GM21526 (cell line): ENCODE data around the gene GALNT16.

Source experiments
- ATAC-seq: cut with Tn5 transposase; IDR thresholded peaks from one replicate; pipeline ENCODE4 v1.9.1; 2021; ENCODE audit warnings: moderate library complexity; ENCODE audit not compliant: unreplicated experiment, low FRiP score

The GALNT16 gene

DNA sequence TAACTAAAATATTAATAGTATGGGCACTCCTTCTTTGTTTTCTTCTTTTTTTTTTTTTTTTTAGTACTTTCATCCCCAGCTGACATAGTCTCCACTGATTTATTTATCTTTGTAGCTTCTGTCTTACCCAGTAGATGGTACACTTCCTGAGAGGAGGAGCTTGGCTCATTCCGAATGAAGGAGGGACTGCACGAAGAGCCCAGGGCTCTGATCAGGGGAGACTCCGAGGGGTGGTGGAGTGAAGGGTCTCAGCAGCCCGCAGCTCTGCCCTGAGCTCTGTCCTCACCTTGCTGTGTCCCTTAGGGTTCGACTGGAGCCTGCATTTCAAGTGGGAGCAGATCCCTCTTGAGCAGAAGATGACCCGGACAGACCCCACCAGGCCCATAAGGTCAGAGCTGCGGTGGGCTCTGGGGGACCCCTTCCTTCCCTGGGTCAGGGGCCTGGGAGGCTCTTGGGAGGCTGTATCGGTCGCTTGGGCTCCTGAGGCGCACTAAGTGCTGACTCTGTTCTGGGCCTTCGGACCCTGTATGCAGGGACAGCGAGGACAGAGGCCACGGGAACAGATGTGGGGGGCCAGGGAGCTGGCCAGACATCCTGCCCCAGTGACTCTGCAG lies 72.9 kb downstream of the GALNT16 start:
- no peak for ATAC-seq

GRCh38 chr14:69333791-69334337 lies 73.9 kb downstream of the GALNT16 start:
- no peak for ATAC-seq

DNA sequence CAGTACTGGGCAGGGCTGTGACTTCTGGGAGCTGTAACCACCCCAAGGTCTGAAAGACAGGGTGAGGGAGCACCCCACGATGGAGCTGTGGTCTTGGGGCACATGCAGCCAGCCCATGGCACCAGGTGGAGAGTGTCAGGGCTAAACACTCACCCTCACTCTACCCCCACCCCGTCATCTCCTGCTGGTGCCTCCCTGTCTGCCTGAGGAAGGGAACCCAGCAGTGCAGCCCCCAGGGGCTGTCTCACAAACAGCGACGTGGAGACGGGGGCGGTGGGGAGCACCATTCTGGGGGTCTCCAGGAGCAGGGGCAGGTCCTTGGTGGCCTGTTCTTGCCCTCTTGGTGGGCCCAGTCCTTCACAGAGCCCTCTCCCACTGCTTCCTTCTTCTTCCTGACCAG lies 74.6 kb downstream of the GALNT16 start:
- no peak for ATAC-seq

- no peak for ATAC-seq
These were observed 75.4 kb downstream of the GALNT16 start for GRCh38 chr14:69335371-69335771.

DNA sequence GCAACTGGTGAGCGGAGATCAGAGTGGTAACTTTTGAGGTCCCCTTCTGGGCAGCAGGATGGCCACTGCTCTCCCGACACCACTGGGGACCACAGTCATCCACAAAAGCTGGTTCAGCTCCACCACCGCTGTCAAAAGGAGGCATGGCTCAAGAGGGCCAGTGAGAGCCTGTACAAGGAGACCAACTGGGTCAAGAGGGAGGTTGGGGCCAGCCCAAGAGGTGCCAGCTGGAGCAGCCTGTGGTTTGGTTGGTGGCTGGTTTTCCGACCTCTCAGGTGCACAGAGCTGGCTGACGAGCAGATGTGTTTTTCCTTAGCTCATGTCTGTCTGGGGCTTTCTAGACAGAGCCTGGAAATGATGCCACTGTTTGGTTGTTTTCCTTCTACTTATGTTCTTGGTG lies 78.0 kb downstream of the GALNT16 start:
- ATAC-seq: no peak

GRCh38 chr14:69339426-69339825 lies 79.5 kb downstream of the GALNT16 start:
- ATAC-seq: no peak

DNA sequence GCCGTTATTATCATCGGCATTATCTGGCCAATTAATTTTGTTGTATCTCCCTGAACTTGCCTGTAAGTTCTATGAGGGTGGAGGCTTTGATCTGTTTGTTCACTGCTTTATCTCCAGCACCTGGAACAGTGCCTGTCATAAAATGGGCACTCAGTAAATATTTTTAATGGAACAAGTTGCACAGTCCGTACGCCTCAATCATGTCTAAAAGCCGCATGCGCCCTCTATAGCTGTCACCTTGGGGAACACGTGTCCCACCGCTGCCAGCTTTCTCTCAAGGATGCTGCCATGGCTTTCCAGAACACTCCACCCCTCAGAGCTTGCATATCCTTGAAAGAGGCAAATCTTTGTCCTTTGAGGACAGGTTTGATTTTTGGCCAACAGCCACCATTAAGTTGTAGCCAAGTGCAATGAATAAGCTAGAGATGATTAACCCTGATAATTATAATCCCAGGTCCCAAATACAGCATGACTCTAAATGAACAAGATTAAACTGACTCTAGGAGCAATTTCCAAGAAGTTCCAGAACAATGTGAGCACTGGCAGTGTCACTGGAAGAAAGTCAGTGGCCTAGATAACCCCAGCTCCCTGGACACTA lies 83.1 kb downstream of the GALNT16 start:
- ATAC-seq: no peak

- no peak for ATAC-seq
These were observed 84.2 kb downstream of the GALNT16 start for GRCh38 chr14:69344171-69344570.

DNA sequence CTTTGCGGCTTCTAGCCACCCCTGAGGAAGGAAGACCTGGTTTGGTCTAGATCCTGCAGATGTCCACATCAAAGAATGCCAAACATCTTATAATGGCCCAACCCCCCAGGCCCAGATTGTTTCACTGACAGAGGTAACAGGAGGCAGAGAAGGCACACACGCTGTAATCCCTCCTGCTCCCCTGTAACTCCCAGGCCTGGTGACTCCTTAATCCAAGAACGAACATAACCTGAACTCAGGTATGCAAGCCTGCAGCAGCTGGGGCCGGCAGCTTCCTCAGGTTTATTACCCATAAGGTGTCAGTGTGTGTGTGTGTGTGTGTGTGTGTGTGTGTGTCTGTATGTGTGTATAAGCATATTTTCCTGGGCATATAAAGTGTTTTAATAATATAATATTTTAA lies 85.4 kb downstream of the GALNT16 start:
- ATAC-seq: no peak

DNA sequence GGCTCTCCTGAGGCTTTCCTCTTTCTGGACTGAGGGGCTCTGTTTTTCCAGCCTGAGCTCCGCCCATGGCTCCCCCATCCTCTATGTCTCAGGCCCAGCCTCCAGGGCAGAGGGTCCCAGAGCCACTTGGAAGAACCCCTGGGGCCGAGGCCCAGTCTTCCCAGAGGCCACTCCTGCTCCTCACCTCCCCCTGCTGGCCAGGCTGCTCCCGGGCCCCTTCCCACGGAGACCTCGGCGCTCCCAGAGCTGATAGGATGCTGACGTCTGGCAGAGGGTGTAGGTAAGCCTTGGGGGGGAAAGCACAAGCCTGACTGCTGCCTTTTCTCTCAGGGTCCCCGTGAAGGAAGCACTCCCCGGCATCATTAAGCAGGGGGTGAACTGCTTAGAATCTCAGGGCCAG lies 86.8 kb downstream of the GALNT16 start:
- ATAC-seq: no peak

GRCh38 chr14:69349091-69349777 lies 89.3 kb downstream of the GALNT16 start:
- no peak for ATAC-seq

GRCh38 chr14:69350892-69351291 lies 90.9 kb downstream of the GALNT16 start:
- no peak for ATAC-seq

- no peak for ATAC-seq
These were observed 91.4 kb downstream of the GALNT16 start for GRCh38 chr14:69351385-69351784.

DNA sequence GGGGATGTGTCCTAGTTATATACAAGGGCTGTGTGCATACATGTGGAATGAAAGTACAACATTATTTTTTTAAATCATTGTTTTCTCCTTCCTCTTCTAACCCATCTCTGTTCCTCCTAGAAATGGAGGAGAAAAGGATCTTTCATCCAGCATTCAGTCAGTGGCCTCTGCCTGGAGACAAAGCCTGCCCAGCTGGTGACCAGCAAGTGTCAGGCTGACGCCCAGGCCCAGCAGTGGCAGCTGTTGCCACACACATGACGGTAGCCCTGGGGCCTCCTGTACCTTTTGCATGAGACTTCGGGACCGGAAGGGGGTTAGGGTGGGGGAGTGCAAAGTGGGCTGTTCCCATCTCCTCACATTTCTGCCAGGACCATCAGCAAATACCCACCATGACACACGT lies 92.0 kb downstream of the GALNT16 start:
- no peak for ATAC-seq

GRCh38 chr14:69353168-69353567 lies 93.2 kb downstream of the GALNT16 start:
- ATAC-seq: no peak

DNA sequence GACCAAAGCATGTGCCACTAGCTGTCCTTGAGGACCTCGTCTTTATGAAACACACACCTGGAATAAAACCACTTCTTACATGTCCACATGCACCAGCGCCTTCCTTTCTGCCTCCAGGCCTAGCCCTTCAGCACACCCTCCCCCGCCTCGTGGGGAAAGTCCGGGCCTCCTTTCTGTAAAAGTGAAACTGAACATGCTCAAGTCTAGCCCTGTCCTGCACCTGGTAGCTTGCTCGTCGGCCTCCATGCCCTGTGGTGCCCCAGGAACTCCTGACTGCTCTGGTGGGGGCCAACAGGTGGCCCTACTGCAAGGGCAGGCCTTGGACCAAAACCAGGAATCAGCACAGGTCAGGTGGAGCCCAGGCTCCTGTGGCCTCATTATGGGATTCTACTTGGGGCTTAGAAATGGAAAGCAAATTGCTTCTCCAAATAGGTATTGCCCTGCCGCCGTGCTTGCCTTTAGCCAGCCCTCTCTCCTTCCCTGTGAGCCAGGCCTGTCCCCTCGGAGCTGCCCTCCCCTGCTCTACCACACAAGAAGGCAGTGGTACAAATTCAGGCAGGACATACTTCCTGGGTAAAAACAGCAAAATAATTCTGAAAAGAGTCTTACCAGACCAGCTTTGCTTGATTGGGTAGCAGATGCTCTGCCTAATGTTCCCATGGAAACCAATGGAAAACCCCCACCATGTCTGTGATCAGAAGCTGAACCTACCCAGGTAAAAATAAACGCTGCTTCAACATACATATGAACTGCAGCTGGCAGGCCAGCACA lies 94.6 kb downstream of the GALNT16 start:
- ATAC-seq: peak; percentile 83

DNA sequence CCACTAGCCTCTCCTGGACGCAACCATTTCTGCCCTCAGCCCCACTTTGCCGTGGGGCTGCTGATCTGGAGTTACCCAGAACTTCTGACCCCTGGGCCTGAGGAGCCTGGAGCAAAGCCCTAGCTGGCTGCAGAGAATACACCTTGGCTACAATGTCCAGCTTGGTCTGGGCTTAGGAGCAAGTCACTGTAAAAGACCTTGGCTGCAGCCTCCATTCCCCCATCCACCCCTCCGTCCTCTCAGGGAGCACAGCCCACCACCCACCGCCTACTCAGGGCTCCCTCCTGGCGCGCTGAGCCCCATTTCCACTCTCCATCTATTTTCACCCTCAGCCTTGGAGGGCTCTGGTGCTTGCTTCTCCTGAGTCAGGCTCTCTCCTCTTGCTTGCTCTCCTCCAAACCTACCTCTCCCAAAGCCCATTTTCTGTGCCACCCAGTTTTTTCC lies 95.2 kb downstream of the GALNT16 start:
- no peak for ATAC-seq

DNA sequence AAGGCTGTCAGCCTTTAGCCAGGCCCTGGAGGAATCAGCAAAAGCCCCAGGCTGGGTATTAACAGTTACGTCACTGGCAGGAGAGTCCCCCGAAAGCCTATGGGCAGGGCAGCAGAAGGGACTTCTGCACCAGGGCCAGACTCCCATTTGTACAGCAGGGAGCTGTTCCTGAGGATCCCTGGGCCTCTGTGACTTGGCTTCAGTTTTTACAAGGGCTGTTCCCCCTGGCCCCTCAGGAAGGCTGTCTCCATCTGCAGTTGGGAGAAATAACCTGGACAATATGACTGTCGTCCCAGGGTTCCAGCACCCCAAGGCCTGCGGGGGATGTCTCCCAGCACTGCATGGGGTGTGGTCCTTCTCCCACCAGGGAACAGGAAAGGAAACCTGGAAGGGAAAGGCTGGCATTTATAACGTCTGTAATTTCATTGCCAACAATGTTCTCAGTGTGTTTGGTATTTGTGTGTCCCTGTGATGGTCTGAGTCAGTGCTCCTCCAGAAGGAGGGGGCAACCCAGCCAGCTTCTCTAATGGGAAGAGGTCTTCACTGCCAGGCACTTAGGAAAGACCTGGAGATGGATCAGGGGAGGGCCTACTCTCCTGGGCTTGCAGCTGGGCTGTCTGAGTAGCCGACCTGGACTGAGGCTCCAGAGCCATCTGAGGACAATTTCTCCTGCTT lies 95.8 kb downstream of the GALNT16 start:
- no peak for ATAC-seq

GRCh38 chr14:69356903-69357543 lies 97.1 kb downstream of the GALNT16 start:
- ATAC-seq: no peak
